H1 (cell line): ENCODE measurements around the gene PPP1R12C. TPM values are rescaled to one million over a fixed set of nuclear protein-coding genes. Genes with fewer than 3 reads are reported as not detected.

Source experiments
- CTCF ChIA-PET: fragments of 300-600 bp; sonication (Branson Sonifier 250); formaldehyde crosslinking; loops from one replicate; lab custom pipeline; 2021; ENCODE audit not compliant: partially characterized antibody; lab: Charles Lee
- POLR2A ChIA-PET: fragments of 300-600 bp; sonication (Branson Sonifier 250); formaldehyde crosslinking; loops from one replicate; lab custom pipeline; 2021; ENCODE audit warnings: inconsistent platforms; ENCODE audit not compliant: partially characterized antibody; lab: Charles Lee
- DNase-seq, 2 experiments: peaks; one replicate each; pipeline versions ENCODE4 v3.0.0 to v3.0.0-alpha.2; 2010 to 2022; ENCODE audit warnings: low spot score in 2 of 2, low read depth in 1 of 2, mixed read lengths in 1 of 2
- FAIRE-seq: peaks from 2 replicates; lab custom pipeline; 2011; peaks lifted over from hg19 to GRCh38; lab: Jason Lieb, UNC
- H2AFZ ChIP-seq: 2 replicates; pipeline ENCODE4 v1.8.1; 2012; ENCODE audit warnings: low read length, inconsistent platforms
- H2AK5ac ChIP-seq: 2 replicates; pipeline ENCODE4 v1.6.1; 2013; ENCODE audit warnings: low read depth, low read length
- H2BK120ac ChIP-seq: replicated peaks from 2 replicates; pipeline ENCODE3; 2013; ENCODE audit warnings: low read depth, low read length, inconsistent platforms
- H2BK12ac ChIP-seq: 2 replicates; pipeline ENCODE4 v1.6.1; 2013; ENCODE audit warnings: low read depth, low read length
- H2BK15ac ChIP-seq: 2 replicates; pipeline ENCODE4 v1.6.1; 2013; ENCODE audit warnings: low read length
- H2BK20ac ChIP-seq: 2 replicates; pipeline ENCODE4 v1.6.1; 2013; ENCODE audit warnings: low read length
- H2BK5ac ChIP-seq: 2 replicates; pipeline ENCODE4 v1.6.1; 2013; ENCODE audit warnings: low read depth, low read length
- H3K14ac ChIP-seq: 2 replicates; pipeline ENCODE4 v1.6.1; 2013; ENCODE audit warnings: inconsistent platforms; ENCODE audit not compliant: insufficient read length
- H3K18ac ChIP-seq: 2 replicates; pipeline ENCODE4 v1.6.1; 2013; ENCODE audit warnings: low read length; ENCODE audit errors: extremely low read depth
- H3K23ac ChIP-seq: 2 replicates; pipeline ENCODE4 v1.6.1; 2013; ENCODE audit warnings: inconsistent platforms; ENCODE audit not compliant: insufficient read length
- H3K23me2 ChIP-seq: 2 replicates; pipeline ENCODE4 v1.6.1; 2013; ENCODE audit warnings: low read depth, low read length
- H3K27ac ChIP-seq: 2 replicates; pipeline ENCODE4 v1.6.1; 2011; ENCODE audit warnings: low read depth, low read length, inconsistent platforms
- H3K27me3 ChIP-seq, 4 experiments: replicated peaks in 1 of 4; 1 replicate in 1 of 4; 2 replicates in 3 of 4; pipeline versions ENCODE4 v1.6.1 to v1.8.1; 2011 to 2013; ENCODE audit warnings: low read length in 3 of 4, mild to moderate bottlenecking in 3 of 4, inconsistent platforms in 2 of 4, mixed read lengths in 2 of 4, moderate library complexity in 1 of 4; ENCODE audit not compliant: control insufficient read depth in 3 of 4, insufficient read depth in 3 of 4; ENCODE audit errors: extremely low read depth in 1 of 4
- H3K36me3 ChIP-seq, 4 experiments: 2 replicates each; pipeline versions ENCODE4 v1.6.1 to v1.8.1; 2011 to 2013; ENCODE audit warnings: mild to moderate bottlenecking in 4 of 4, low read length in 3 of 4, moderate library complexity in 2 of 4, control low read depth in 1 of 4, inconsistent platforms in 1 of 4; ENCODE audit not compliant: insufficient read depth in 4 of 4, control insufficient read depth in 2 of 4
- H3K4ac ChIP-seq: replicated peaks from 2 replicates; pipeline ENCODE3; 2013; ENCODE audit warnings: low read length, low read depth, mixed read lengths, inconsistent platforms; ENCODE audit not compliant: insufficient read length
- H3K4me1 ChIP-seq, 4 experiments: replicated peaks in 1 of 4; 1 replicate in 1 of 4; 2 replicates in 3 of 4; pipeline versions ENCODE4 v1.6.1 to v1.8.1; 2011 to 2013; ENCODE audit warnings: low read length in 3 of 4, inconsistent platforms in 2 of 4, mixed read lengths in 1 of 4; ENCODE audit not compliant: insufficient read depth in 4 of 4, control insufficient read depth in 3 of 4
- H3K4me2 ChIP-seq, 2 experiments: 2 replicates each; pipeline versions ENCODE4 v1.6.1 to v1.8.1; 2011 to 2013; ENCODE audit warnings: low read depth in 2 of 2, low read length in 2 of 2, control low read depth in 1 of 2, inconsistent platforms in 1 of 2, mild to moderate bottlenecking in 1 of 2; ENCODE audit not compliant: insufficient read depth in 1 of 2
- H3K4me3 ChIP-seq, 4 experiments: fragments of 200-600, 300-600 bp in 1 of 4; sonication (generic), shearing (Covaris generic), sonication (Bioruptor Twin) in 1 of 4; 2 replicates each; pipeline versions ENCODE4 v1.5.1 to v1.8.1; 2011 to 2016; ENCODE audit warnings: low read length in 4 of 4, low read depth in 3 of 4, control low read depth in 2 of 4, inconsistent platforms in 2 of 4, mild to moderate bottlenecking in 2 of 4, mixed read lengths in 1 of 4, moderate library complexity in 1 of 4; ENCODE audit not compliant: insufficient read depth in 2 of 4; ENCODE audit errors: extremely low read depth in 1 of 4
- H3K56ac ChIP-seq: replicated peaks from 2 replicates; pipeline ENCODE3; 2013; ENCODE audit warnings: low read depth, mild to moderate bottlenecking, mixed read lengths, low read length, inconsistent platforms; ENCODE audit not compliant: insufficient read length
- H3K79me1 ChIP-seq: 2 replicates; pipeline ENCODE4 v1.6.1; 2013; ENCODE audit warnings: low read depth, low read length, control low read depth
- H3K79me2 ChIP-seq, 2 experiments: 2 replicates each; pipeline versions ENCODE4 v1.6.1 to v1.8.1; 2012 to 2013; ENCODE audit warnings: low read length in 2 of 2, mild to moderate bottlenecking in 2 of 2, inconsistent platforms in 1 of 2; ENCODE audit not compliant: insufficient read depth in 2 of 2, control insufficient read depth in 1 of 2
- H3K9ac ChIP-seq, 4 experiments: replicated peaks in 1 of 4; 1 replicate in 1 of 4; 2 replicates in 3 of 4; pipeline versions ENCODE4 v1.6.1 to v1.8.1; 2011 to 2013; ENCODE audit warnings: low read depth in 3 of 4, low read length in 3 of 4, control low read depth in 2 of 4, mild to moderate bottlenecking in 2 of 4, moderate library complexity in 2 of 4, inconsistent platforms in 1 of 4; ENCODE audit errors: extremely low read depth in 1 of 4
- H3K9me3 ChIP-seq, 2 experiments: 2 replicates each; pipeline versions ENCODE4 v1.6.1 to v1.8.1; 2012 to 2013; ENCODE audit warnings: mild to moderate bottlenecking in 2 of 2, moderate library complexity in 2 of 2, control low read depth in 1 of 2, inconsistent platforms in 1 of 2, low read depth in 1 of 2, low read length in 1 of 2, mixed read lengths in 1 of 2; ENCODE audit not compliant: insufficient read depth in 2 of 2
- H4K20me1 ChIP-seq, 2 experiments: replicated peaks in 1 of 2; 2 replicates each; pipeline versions ENCODE3 to v1.8.1; 2011 to 2013; ENCODE audit warnings: inconsistent platforms in 2 of 2, low read length in 2 of 2, mild to moderate bottlenecking in 1 of 2; ENCODE audit not compliant: insufficient read depth in 2 of 2, control insufficient read depth in 1 of 2
- H4K5ac ChIP-seq: 2 replicates; pipeline ENCODE4 v1.6.1; 2013; ENCODE audit warnings: low read length, low read depth, mixed read lengths, inconsistent platforms; ENCODE audit not compliant: insufficient read length
- H4K8ac ChIP-seq: 2 replicates; pipeline ENCODE4 v1.8.0; 2013; ENCODE audit warnings: mild to moderate bottlenecking, moderate library complexity, low read length, inconsistent platforms; ENCODE audit not compliant: insufficient read depth; ENCODE audit errors: extremely low read depth
- H4K91ac ChIP-seq: replicated peaks from 2 replicates; pipeline ENCODE3; 2013; ENCODE audit warnings: low read length, mixed read lengths, inconsistent platforms; ENCODE audit not compliant: insufficient read length
- CBX5 ChIP-seq: fragments of 300-800, 300-1000 bp; sonication (generic); IDR thresholded peaks from 2 replicates; pipeline ENCODE4 v1.7.1; 2016; ENCODE audit warnings: antibody characterized with exemption, low read length, low read depth
- FOSL1 ChIP-seq: IDR thresholded peaks from 2 replicates; pipeline ENCODE4 v1.6.1; 2011; ENCODE audit warnings: mild to moderate bottlenecking, low read depth, low read length, moderate library complexity; ENCODE audit not compliant: insufficient read depth
- JUN ChIP-seq: IDR thresholded peaks from 2 replicates; pipeline ENCODE4 v1.6.1; 2011; ENCODE audit warnings: low read depth, mild to moderate bottlenecking, improper control_type of control experiment, low read length
- JUND ChIP-seq: IDR thresholded peaks from 2 replicates; pipeline ENCODE4 v1.6.1; 2011; ENCODE audit warnings: mild to moderate bottlenecking, improper control_type of control experiment, low read length
- KDM4A ChIP-seq: IDR thresholded peaks from one replicate; pipeline ENCODE4 v1.7.1; 2012; ENCODE audit warnings: low read depth, mild to moderate bottlenecking, moderate library complexity, low read length, inconsistent platforms; ENCODE audit not compliant: severe bottlenecking
- NRF1 ChIP-seq: IDR thresholded peaks from 2 replicates; pipeline ENCODE4 v1.6.1; 2011; ENCODE audit warnings: mild to moderate bottlenecking, low read depth, low read length, improper control_type of control experiment
- RAD21 ChIP-seq, 2 experiments: IDR thresholded peaks in 1 of 2; conservative IDR thresholded peaks in 1 of 2; 2 replicates each; pipeline ENCODE4 v1.6.1; 2011; ENCODE audit warnings: low read depth in 2 of 2, low read length in 2 of 2, improper control_type of control experiment in 1 of 2, inconsistent platforms in 1 of 2, mild to moderate bottlenecking in 1 of 2, moderate library complexity in 1 of 2
- RFX5 ChIP-seq: IDR thresholded peaks from 2 replicates; pipeline ENCODE4 v1.6.1; 2011; ENCODE audit warnings: low read depth, low read length, improper control_type of control experiment, borderline replicate concordance
- SAP30 ChIP-seq: fragments of 300-600 bp; sonication (generic); IDR thresholded peaks from 2 replicates; pipeline ENCODE4 v1.7.1; 2012; ENCODE audit warnings: low read length, moderate library complexity, mild to moderate bottlenecking, inconsistent platforms; ENCODE audit not compliant: insufficient read depth, insufficient replicate concordance
- SRF ChIP-seq: IDR thresholded peaks from 2 replicates; pipeline ENCODE4 v1.6.1; 2011; ENCODE audit warnings: mild to moderate bottlenecking, low read depth, low read length, moderate library complexity
- SUZ12 ChIP-seq: fragments of 200-600 bp; sonication (generic); IDR thresholded peaks from 2 replicates; pipeline ENCODE4 v1.6.1; 2012; ENCODE audit warnings: mild to moderate bottlenecking, inconsistent platforms, low read length, moderate library complexity, mixed read lengths
- TBP ChIP-seq: IDR thresholded peaks from 2 replicates; pipeline ENCODE4 v1.6.1; 2011; ENCODE audit warnings: low read depth, low read length, improper control_type of control experiment
- YY1 ChIP-seq: IDR thresholded peaks from 2 replicates; pipeline ENCODE4 v1.6.1; 2011; ENCODE audit warnings: low read depth, mild to moderate bottlenecking, low read length
- WGBS, 2 experiments: shearing (Covaris generic) in 1 of 2; methylation state at CpG; one replicate each; pipeline versions ENCODE4 v1.1.6 to v1.1.7; 2013 to 2015; ENCODE audit warnings: low lambda C conversion rate in 2 of 2, mixed read lengths in 2 of 2, inconsistent platforms in 1 of 2, low coverage in 1 of 2, missing lambda C conversion rate in 1 of 2; ENCODE audit not compliant: insufficient replicate concordance in 2 of 2, insufficient coverage in 1 of 2, insufficient read length in 1 of 2; ENCODE audit errors: extremely low coverage in 1 of 2, missing lambda C conversion rate in 1 of 2; 5-methylcytosine and 5-hydroxymethylcytosine counted together
- polyA plus RNA-seq, 7 experiments: library from polyadenylated mRNA; depleted of rRNA in 3 of 7; stranded (reverse) in 5 of 7; unstranded in 2 of 7; fragments of >200 nt in 5 of 7; fragments of 200-250 nt in 2 of 7; gene quantifications; 1 replicate in 5 of 7; 2 replicates in 1 of 7; 4 replicates in 1 of 7; pipeline versions ENCODE4 v1.2.1 to v1.2.3, GENCODE V29; 2011 to 2013; ENCODE audit warnings: missing spikeins in 2 of 7, mixed read lengths in 2 of 7
- total RNA-seq: library from RNA; stranded (reverse); fragmentation: NEBNext Ultra II Directional; extraction: Animal tissue kit (Norgen Biotek cat#: 25700); gene quantifications from 2 replicates; pipeline ENCODE4 v1.2.1, GENCODE V29; 2021

PPP1R12C gene
- total and polyA plus RNA-seq, 2 of the 8 experiments (the other 6 are each of a cell fraction or from before 2014, with no cell fraction given): 31.7 to 71.5 TPM

DNA sequence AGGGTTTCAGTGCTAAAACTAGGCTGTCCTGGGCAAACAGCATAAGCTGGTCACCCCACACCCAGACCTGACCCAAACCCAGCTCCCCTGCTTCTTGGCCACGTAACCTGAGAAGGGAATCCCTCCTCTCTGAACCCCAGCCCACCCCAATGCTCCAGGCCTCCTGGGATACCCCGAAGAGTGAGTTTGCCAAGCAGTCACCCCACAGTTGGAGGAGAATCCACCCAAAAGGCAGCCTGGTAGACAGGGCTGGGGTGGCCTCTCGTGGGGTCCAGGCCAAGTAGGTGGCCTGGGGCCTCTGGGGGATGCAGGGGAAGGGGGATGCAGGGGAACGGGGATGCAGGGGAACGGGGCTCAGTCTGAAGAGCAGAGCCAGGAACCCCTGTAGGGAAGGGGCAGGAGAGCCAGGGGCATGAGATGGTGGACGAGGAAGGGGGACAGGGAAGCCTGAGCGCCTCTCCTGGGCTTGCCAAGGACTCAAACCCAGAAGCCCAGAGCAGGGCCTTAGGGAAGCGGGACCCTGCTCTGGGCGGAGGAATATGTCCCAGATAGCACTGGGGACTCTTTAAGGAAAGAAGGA, 2.8 kb downstream of the PPP1R12C start:
- Histone ChIP-seq H4K20me1 (peaks cover 20 to 27% of the 10 kb centered on the region in 2 experiments), H2BK15ac (no peak overlapping the region), H2BK5ac (no peak overlapping the region), H3K4me3 (no peak overlapping the region), H3K23ac (no peak overlapping the region), H3K36me3 (peaks cover 0 to 4% (median 0%) of the 10 kb centered on the region in 4 experiments; a peak in 1 of 8 replicates), H2BK20ac (no peak overlapping the region), H3K14ac (no peak overlapping the region), H3K23me2 (peaks cover 17% of the 10 kb centered on the region), H3K18ac (no peak overlapping the region), H3K27ac (peak overlapping the region; percentile 42; the same call in 1 of the 2 replicates), H4K5ac (no peak overlapping the region), H3K4ac (no peak overlapping the region), H4K8ac (no peak overlapping the region), H3K9ac (peak overlapping the region in 1 of 4 experiments; percentile 22; a peak in 1 of 7 replicates), H2BK12ac (no peak overlapping the region), H3K27me3 (no peaks in the 10 kb centered on the region), H2AFZ (no peak overlapping the region), H3K56ac (no peak overlapping the region), H3K4me2 (no peak overlapping the region; a peak in 1 of 4 replicates), H3K79me2 (peaks cover 0 to 33% of the 10 kb centered on the region in 2 experiments; a peak in 2 of 4 replicates), H2BK120ac (no peak overlapping the region), H3K4me1 (peaks cover 0 to 26% (median 17%) of the 10 kb centered on the region in 4 experiments; a peak in 5 of 7 replicates), H3K79me1 (peaks cover 32% of the 10 kb centered on the region), H3K9me3 (no peaks in the 10 kb centered on the region), H2AK5ac (no peak overlapping the region), H4K91ac (no peak overlapping the region)
- 89% methylated on average over 6 of the region's 9 CpGs; no CpG with 5 or more reads in 1 of the 2 experiments for WGBS, 2 experiments
- DNase-seq: no peak
- FAIRE-seq: no peak
- POLR2A ChIA-PET: interaction anchor here (1.2 to 6.4 kb wide), 2 partner anchors 18 to 26 kb away, joined by 3 to 72 read pairs; no protein-coding TSS in a partner anchor
- CTCF ChIA-PET: interaction anchor here (2.4 to 3.7 kb wide), 2 partner anchors 8 to 26 kb away, joined by 11 to 15 read pairs; no protein-coding TSS in a partner anchor
- TF ChIP-seq SAP30 (no peak), YY1 (no peak), RFX5 (no peak), JUN (no peak), SRF (no peak), JUND (no peak), TBP (no peak), FOSL1 (no peak), CBX5 (no peak), NRF1 (no peak), RAD21 (IDR thresholded peaks at IDR 0.05 in 1 of 2, conservative IDR thresholded peaks at IDR 0.05 in 1 of 2; ENCODE audit: low read depth in 2 of 2, low read length in 2 of 2) (no peak), KDM4A (no peak), SUZ12 (no peak)
